ENCODE measurements around the gene FBXO47. TPM values are rescaled to one million over a fixed set of nuclear protein-coding genes. Genes with fewer than 3 reads are reported as not detected.

FBXO47 gene
- total RNA-seq, 1 experiment from 2014 or later = not detected

- Histone ChIP-seq H2AFZ (ENCODE audit: low read length) (no peak overlapping the region), H3K79me2 (ENCODE audit: low read length) (no peaks in the 10 kb centered on the region), H4K20me1 (ENCODE audit: low read length) (no peaks in the 10 kb centered on the region), H3K27me3 (ENCODE audit: low read length) (no peaks in the 10 kb centered on the region), H3K9me2 (replicated peaks; ENCODE audit: low read length) (no peaks in the 10 kb centered on the region), H3K4me3 (ENCODE audit: low read length) (no peak overlapping the region), H3K4me1 (ENCODE audit: insufficient read depth, low read length) (no peaks in the 10 kb centered on the region), H3F3A (ENCODE audit: low read length, unreplicated experiment) (no peaks in the 10 kb centered on the region), H3K9ac (ENCODE audit: low read length) (no peak overlapping the region), H3K4me2 (ENCODE audit: low read length) (no peak overlapping the region), H3K27ac (ENCODE audit: low read length) (no peak overlapping the region), H3K9me3 (ENCODE audit: low read length) (no peaks in the 10 kb centered on the region), H3K36me3 (ENCODE audit: low read depth, low read length) (no peaks in the 10 kb centered on the region)
- no peak for ATAC-seq
- BruUV-seq (replicated peaks) = no TSS peak
- TF ChIP-seq EZH2 (IDR thresholded peaks at IDR 0.05; ENCODE audit: low read length, unreplicated experiment) (no peak), EZH2phosphoT487 (IDR thresholded peaks at IDR 0.05; ENCODE audit: borderline replicate concordance, low read length) (no peak), CTCF (conservative IDR thresholded peaks at IDR 0.05; ENCODE audit: low read depth, low read length) (no peak)
- no peak for DNase-seq
- POLR2A ChIA-PET (ENCODE audit: unreplicated experiment) = no interaction called here
- CTCF ChIA-PET = no interaction called here
- intact Hi-C loops (cut with micrococcal nuclease) = no loop called here
Measured at GRCh38 chr17:39014795-39015545, 47.8 kb upstream of the FBXO47 start.

GRCh38 chr17:39014044-39014794 lies 47.0 kb upstream of the FBXO47 start:
- Histone ChIP-seq H3K9me3 (ENCODE audit: low read length) (no peaks in the 10 kb centered on the region), H3K27ac (ENCODE audit: low read length) (no peak overlapping the region), H4K20me1 (ENCODE audit: low read length) (no peaks in the 10 kb centered on the region), H3K9ac (ENCODE audit: low read length) (no peak overlapping the region), H3K4me3 (ENCODE audit: low read length) (no peak overlapping the region), H3K9me2 (replicated peaks; ENCODE audit: low read length) (no peaks in the 10 kb centered on the region), H3K27me3 (ENCODE audit: low read length) (no peaks in the 10 kb centered on the region), H3K4me1 (ENCODE audit: insufficient read depth, low read length) (no peaks in the 10 kb centered on the region), H3K36me3 (ENCODE audit: low read depth, low read length) (no peaks in the 10 kb centered on the region), H2AFZ (ENCODE audit: low read length) (no peak overlapping the region), H3K79me2 (ENCODE audit: low read length) (no peaks in the 10 kb centered on the region), H3F3A (ENCODE audit: low read length, unreplicated experiment) (no peaks in the 10 kb centered on the region), H3K4me2 (ENCODE audit: low read length) (no peak overlapping the region)
- CTCF ChIA-PET = no interaction called here
- no TSS peak for BruUV-seq (replicated peaks)
- no peak for ATAC-seq
- intact Hi-C loops (cut with micrococcal nuclease) = no loop called here
- no peak for TF ChIP-seq EZH2 (IDR thresholded peaks at IDR 0.05; ENCODE audit: low read length, unreplicated experiment)
- TF ChIP-seq EZH2phosphoT487 (IDR thresholded peaks at IDR 0.05; ENCODE audit: borderline replicate concordance, low read length) = no peak
- no peak for TF ChIP-seq CTCF (conservative IDR thresholded peaks at IDR 0.05; ENCODE audit: low read depth, low read length)
- peak; percentile 16 for DNase-seq
- POLR2A ChIA-PET (ENCODE audit: unreplicated experiment) = no interaction called here

GRCh38 chr17:39012725-39013124 lies 45.5 kb upstream of the FBXO47 start:
- DNase-seq = no peak
- Histone ChIP-seq H3K9ac (ENCODE audit: low read length) (no peak overlapping the region), H4K20me1 (ENCODE audit: low read length) (no peaks in the 10 kb centered on the region), H3K9me3 (ENCODE audit: low read length) (no peaks in the 10 kb centered on the region), H3K4me3 (ENCODE audit: low read length) (no peak overlapping the region), H3K27ac (ENCODE audit: low read length) (no peak overlapping the region), H3K4me1 (ENCODE audit: insufficient read depth, low read length) (no peaks in the 10 kb centered on the region), H2AFZ (ENCODE audit: low read length) (no peak overlapping the region), H3K36me3 (ENCODE audit: low read depth, low read length) (no peaks in the 10 kb centered on the region), H3K27me3 (ENCODE audit: low read length) (no peaks in the 10 kb centered on the region), H3F3A (ENCODE audit: low read length, unreplicated experiment) (no peaks in the 10 kb centered on the region), H3K9me2 (replicated peaks; ENCODE audit: low read length) (no peaks in the 10 kb centered on the region), H3K4me2 (ENCODE audit: low read length) (no peak overlapping the region), H3K79me2 (ENCODE audit: low read length) (no peaks in the 10 kb centered on the region)
- ATAC-seq = no peak
- ChIA-PET CTCF (no interaction called here), POLR2A (ENCODE audit: unreplicated experiment) (no interaction called here)
- TF ChIP-seq EZH2phosphoT487 (IDR thresholded peaks at IDR 0.05; ENCODE audit: borderline replicate concordance, low read length) (no peak), CTCF (conservative IDR thresholded peaks at IDR 0.05; ENCODE audit: low read depth, low read length) (no peak), EZH2 (IDR thresholded peaks at IDR 0.05; ENCODE audit: low read length, unreplicated experiment) (no peak)
- intact Hi-C loops (cut with micrococcal nuclease) = no loop called here
- BruUV-seq (replicated peaks) = no TSS peak

All from PC-3 (cell line).